ENCODE data around the gene SLX9. TPM values are rescaled to one million over a fixed set of nuclear protein-coding genes. Genes with fewer than 3 reads are reported as not detected.

The SLX9 gene
- total RNA-seq, 1 experiment from 2014 or later = 77.2 TPM

DNA sequence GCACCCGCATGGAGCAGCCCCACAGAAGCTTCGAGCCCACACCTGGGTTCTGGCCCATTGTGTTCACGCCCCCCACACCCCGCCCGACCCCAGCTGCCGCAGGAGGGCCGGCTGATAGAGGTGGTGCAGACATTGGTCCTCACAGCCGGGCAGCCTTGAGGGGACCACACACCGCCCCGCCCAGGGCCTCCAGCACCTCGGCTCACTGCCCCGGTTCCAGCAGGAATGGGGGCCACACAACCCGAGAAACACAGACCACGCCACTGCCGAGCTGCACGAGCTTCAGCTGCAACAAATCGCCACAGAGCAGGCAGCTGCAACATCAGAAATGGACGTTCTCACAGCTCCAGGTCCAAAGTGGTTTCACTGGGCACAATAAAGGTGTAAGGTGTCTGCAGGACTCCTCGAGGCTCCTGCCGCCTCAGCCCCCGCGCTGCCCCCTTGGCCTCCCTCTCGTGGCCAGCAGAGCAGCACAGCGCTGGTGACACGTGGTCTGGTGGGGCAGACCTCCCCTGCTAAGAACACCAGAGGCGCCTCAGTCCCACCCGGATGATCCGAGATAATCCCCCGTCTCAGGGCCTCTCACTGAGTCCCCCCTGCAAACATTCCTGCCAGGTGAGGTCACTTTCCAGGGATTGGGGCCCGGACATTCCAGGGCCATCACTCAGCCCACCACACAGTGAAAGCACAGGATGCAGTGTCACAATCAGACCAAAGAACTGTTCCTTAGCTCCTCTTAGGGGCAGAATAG lies 72.3 kb downstream of the SLX9 start:
- Mint-ChIP-seq H3K4me3 (no peak overlapping the region), H3K27me3 (ENCODE audit: low read depth) (peaks cover 24% of the 10 kb centered on the region), H3K4me1 (peaks cover 19% of the 10 kb centered on the region), H3K9me3 (peaks cover 8% of the 10 kb centered on the region; the same call in 1 of the 2 replicates), H3K27ac (no peak overlapping the region), H3K36me3 (no peaks in the 10 kb centered on the region)
- ChIA-PET CTCF (interaction anchor here (0.7 to 2.5 kb wide), 22 partner anchors 10 to 236 kb away, joined by 3 to 34 read pairs (median 4); partner anchors contain the start of gene ADARB1), POLR2A (interaction anchor here (1.3 kb wide), 1 partner anchor 62 kb away, joined by 6 read pairs; the partner anchor contains the start of gene ADARB1)
- DNase-seq (ENCODE audit: low spot score) = peak; percentile 62
- peak; percentile 85 for ATAC-seq
- TF ChIP-seq TEAD1 (CRISPR knock-in tag; IDR thresholded peaks at IDR 0.05) = peak; percentile 86; the same call in 1 of the 2 replicates
- TF ChIP-seq, protein P1, sequence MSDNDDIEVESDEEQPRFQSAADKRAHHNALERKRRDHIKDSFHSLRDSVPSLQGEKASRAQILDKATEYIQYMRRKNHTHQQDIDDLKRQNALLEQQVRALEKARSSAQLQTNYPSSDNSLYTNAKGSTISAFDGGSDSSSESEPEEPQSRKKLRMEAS (CRISPR knock-in tag; IDR thresholded peaks at IDR 0.05) = peak; percentile 22; the same call in 1 of the 2 replicates
- TF ChIP-seq GABPB1 (CRISPR knock-in tag; IDR thresholded peaks at IDR 0.05) = peak; percentile 72
- TF ChIP-seq, protein P2, sequence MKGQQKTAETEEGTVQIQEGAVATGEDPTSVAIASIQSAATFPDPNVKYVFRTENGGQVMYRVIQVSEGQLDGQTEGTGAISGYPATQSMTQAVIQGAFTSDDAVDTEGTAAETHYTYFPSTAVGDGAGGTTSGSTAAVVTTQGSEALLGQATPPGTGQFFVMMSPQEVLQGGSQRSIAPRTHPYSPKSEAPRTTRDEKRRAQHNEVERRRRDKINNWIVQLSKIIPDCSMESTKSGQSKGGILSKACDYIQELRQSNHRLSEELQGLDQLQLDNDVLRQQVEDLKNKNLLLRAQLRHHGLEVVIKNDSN (CRISPR knock-in tag; IDR thresholded peaks at IDR 0.05) = peak; percentile 43
- TF ChIP-seq, protein P3, sequence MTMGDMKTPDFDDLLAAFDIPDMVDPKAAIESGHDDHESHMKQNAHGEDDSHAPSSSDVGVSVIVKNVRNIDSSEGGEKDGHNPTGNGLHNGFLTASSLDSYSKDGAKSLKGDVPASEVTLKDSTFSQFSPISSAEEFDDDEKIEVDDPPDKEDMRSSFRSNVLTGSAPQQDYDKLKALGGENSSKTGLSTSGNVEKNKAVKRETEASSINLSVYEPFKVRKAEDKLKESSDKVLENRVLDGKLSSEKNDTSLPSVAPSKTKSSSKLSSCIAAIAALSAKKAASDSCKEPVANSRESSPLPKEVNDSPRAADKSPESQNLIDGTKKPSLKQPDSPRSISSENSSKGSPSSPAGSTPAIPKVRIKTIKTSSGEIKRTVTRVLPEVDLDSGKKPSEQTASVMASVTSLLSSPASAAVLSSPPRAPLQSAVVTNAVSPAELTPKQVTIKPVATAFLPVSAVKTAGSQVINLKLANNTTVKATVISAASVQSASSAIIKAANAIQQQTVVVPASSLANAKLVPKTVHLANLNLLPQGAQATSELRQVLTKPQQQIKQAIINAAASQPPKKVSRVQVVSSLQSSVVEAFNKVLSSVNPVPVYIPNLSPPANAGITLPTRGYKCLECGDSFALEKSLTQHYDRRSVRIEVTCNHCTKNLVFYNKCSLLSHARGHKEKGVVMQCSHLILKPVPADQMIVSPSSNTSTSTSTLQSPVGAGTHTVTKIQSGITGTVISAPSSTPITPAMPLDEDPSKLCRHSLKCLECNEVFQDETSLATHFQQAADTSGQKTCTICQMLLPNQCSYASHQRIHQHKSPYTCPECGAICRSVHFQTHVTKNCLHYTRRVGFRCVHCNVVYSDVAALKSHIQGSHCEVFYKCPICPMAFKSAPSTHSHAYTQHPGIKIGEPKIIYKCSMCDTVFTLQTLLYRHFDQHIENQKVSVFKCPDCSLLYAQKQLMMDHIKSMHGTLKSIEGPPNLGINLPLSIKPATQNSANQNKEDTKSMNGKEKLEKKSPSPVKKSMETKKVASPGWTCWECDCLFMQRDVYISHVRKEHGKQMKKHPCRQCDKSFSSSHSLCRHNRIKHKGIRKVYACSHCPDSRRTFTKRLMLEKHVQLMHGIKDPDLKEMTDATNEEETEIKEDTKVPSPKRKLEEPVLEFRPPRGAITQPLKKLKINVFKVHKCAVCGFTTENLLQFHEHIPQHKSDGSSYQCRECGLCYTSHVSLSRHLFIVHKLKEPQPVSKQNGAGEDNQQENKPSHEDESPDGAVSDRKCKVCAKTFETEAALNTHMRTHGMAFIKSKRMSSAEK (CRISPR knock-in tag; IDR thresholded peaks at IDR 0.05; ENCODE audit: borderline replicate concordance) = 0 out of 2 replicates have a peak, but pooled peaks have one; percentile 58
- TF ChIP-seq, protein P4, sequence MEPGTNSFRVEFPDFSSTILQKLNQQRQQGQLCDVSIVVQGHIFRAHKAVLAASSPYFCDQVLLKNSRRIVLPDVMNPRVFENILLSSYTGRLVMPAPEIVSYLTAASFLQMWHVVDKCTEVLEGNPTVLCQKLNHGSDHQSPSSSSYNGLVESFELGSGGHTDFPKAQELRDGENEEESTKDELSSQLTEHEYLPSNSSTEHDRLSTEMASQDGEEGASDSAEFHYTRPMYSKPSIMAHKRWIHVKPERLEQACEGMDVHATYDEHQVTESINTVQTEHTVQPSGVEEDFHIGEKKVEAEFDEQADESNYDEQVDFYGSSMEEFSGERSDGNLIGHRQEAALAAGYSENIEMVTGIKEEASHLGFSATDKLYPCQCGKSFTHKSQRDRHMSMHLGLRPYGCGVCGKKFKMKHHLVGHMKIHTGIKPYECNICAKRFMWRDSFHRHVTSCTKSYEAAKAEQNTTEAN (CRISPR knock-in tag; IDR thresholded peaks at IDR 0.05) = peak; percentile 50; the same call in 1 of the 2 replicates
- TF ChIP-seq, protein P5, sequence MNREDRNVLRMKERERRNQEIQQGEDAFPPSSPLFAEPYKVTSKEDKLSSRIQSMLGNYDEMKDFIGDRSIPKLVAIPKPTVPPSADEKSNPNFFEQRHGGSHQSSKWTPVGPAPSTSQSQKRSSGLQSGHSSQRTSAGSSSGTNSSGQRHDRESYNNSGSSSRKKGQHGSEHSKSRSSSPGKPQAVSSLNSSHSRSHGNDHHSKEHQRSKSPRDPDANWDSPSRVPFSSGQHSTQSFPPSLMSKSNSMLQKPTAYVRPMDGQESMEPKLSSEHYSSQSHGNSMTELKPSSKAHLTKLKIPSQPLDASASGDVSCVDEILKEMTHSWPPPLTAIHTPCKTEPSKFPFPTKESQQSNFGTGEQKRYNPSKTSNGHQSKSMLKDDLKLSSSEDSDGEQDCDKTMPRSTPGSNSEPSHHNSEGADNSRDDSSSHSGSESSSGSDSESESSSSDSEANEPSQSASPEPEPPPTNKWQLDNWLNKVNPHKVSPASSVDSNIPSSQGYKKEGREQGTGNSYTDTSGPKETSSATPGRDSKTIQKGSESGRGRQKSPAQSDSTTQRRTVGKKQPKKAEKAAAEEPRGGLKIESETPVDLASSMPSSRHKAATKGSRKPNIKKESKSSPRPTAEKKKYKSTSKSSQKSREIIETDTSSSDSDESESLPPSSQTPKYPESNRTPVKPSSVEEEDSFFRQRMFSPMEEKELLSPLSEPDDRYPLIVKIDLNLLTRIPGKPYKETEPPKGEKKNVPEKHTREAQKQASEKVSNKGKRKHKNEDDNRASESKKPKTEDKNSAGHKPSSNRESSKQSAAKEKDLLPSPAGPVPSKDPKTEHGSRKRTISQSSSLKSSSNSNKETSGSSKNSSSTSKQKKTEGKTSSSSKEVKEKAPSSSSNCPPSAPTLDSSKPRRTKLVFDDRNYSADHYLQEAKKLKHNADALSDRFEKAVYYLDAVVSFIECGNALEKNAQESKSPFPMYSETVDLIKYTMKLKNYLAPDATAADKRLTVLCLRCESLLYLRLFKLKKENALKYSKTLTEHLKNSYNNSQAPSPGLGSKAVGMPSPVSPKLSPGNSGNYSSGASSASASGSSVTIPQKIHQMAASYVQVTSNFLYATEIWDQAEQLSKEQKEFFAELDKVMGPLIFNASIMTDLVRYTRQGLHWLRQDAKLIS (CRISPR knock-in tag; IDR thresholded peaks at IDR 0.05; ENCODE audit: borderline replicate concordance) = no peak
- TF ChIP-seq, protein P6, sequence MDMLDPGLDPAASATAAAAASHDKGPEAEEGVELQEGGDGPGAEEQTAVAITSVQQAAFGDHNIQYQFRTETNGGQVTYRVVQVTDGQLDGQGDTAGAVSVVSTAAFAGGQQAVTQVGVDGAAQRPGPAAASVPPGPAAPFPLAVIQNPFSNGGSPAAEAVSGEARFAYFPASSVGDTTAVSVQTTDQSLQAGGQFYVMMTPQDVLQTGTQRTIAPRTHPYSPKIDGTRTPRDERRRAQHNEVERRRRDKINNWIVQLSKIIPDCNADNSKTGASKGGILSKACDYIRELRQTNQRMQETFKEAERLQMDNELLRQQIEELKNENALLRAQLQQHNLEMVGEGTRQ (CRISPR knock-in tag; IDR thresholded peaks at IDR 0.05) = peak; percentile 71
- TF ChIP-seq JUN (CRISPR knock-in tag; IDR thresholded peaks at IDR 0.05) = peak; percentile 59; the same call in 1 of the 2 replicates
- peak; percentile 9; the same call in 1 of the 2 replicates for TF ChIP-seq ZNF423 (CRISPR knock-in tag; IDR thresholded peaks at IDR 0.05)
- TF ChIP-seq, protein P7, sequence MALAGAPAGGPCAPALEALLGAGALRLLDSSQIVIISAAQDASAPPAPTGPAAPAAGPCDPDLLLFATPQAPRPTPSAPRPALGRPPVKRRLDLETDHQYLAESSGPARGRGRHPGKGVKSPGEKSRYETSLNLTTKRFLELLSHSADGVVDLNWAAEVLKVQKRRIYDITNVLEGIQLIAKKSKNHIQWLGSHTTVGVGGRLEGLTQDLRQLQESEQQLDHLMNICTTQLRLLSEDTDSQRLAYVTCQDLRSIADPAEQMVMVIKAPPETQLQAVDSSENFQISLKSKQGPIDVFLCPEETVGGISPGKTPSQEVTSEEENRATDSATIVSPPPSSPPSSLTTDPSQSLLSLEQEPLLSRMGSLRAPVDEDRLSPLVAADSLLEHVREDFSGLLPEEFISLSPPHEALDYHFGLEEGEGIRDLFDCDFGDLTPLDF (CRISPR knock-in tag; IDR thresholded peaks at IDR 0.05) = no peak
- 0 out of 2 replicates have a peak, but pooled peaks have one; percentile 46 for TF ChIP-seq MYBL2 (CRISPR knock-in tag; IDR thresholded peaks at IDR 0.05)
- peak; percentile 95 for TF ChIP-seq TEAD4 (CRISPR knock-in tag; IDR thresholded peaks at IDR 0.05)
- no peak for TF ChIP-seq OVOL2 (CRISPR knock-in tag; IDR thresholded peaks at IDR 0.05; ENCODE audit: borderline replicate concordance)
- 0 out of 2 replicates have a peak, but pooled peaks have one; percentile 28 for TF ChIP-seq SP1 (CRISPR knock-in tag; conservative IDR thresholded peaks at IDR 0.05)
- TF ChIP-seq, protein P8, sequence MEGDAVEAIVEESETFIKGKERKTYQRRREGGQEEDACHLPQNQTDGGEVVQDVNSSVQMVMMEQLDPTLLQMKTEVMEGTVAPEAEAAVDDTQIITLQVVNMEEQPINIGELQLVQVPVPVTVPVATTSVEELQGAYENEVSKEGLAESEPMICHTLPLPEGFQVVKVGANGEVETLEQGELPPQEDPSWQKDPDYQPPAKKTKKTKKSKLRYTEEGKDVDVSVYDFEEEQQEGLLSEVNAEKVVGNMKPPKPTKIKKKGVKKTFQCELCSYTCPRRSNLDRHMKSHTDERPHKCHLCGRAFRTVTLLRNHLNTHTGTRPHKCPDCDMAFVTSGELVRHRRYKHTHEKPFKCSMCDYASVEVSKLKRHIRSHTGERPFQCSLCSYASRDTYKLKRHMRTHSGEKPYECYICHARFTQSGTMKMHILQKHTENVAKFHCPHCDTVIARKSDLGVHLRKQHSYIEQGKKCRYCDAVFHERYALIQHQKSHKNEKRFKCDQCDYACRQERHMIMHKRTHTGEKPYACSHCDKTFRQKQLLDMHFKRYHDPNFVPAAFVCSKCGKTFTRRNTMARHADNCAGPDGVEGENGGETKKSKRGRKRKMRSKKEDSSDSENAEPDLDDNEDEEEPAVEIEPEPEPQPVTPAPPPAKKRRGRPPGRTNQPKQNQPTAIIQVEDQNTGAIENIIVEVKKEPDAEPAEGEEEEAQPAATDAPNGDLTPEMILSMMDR (IDR thresholded peaks at IDR 0.05) = no peak
- TF ChIP-seq ZNF232 (CRISPR knock-in tag; IDR thresholded peaks at IDR 0.05) = no peak
